ENCODE data around the gene FBXO36.

The FBXO36 gene, protein sequence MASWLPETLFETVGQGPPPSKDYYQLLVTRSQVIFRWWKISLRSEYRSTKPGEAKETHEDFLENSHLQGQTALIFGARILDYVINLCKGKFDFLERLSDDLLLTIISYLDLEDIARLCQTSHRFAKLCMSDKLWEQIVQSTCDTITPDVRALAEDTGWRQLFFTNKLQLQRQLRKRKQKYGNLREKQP

DNA sequence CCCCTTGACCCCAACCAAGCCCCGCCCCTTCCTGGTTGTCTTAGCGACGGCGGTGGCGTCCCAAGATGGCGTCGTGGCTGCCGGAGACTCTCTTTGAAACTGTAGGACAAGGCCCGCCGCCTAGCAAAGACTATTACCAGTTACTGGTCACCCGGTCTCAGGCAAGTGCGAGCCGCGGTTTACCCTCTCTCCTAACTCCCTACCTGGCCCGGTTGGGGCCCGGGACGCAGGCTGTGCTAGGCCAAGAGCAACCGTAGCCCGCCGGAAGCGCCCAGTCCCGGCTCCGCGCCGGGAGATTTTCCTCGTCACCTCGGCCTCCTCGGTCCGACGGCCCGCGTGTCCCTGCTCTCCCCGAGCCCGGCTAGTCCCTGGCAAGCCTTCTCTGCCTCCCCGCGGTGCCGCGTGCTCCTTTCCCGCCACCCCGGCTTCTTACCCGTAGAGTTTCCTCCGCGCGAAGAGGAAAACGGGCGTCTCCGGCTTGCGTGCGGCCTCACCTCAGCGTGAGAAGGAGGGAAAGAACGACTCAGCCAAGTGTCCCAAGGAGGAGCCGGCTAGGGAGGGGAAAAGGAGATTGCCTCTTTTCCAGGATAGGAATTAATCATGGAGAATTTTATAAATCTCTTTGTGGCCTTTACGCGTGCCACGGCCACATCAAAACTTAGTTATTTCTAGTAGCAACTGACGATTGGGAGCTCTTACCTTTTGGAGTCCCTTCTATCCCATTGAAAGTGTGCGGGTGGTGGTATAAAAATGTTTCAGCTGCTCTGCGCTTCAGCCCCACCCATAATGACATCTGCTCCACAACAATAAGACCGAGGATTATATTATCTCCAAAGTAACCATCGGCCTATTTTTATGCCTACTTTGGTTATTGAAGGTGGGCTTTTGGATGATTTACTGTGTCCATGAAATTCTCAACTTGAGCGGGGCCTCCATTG is at the start of gene FBXO36:
TSS of gene FBXO36 (plus strand) at position 55 of the 938 bp plus-strand sequence. CDS start at position 66, 11 bp downstream.
- TF ChIP-seq, protein P1, sequence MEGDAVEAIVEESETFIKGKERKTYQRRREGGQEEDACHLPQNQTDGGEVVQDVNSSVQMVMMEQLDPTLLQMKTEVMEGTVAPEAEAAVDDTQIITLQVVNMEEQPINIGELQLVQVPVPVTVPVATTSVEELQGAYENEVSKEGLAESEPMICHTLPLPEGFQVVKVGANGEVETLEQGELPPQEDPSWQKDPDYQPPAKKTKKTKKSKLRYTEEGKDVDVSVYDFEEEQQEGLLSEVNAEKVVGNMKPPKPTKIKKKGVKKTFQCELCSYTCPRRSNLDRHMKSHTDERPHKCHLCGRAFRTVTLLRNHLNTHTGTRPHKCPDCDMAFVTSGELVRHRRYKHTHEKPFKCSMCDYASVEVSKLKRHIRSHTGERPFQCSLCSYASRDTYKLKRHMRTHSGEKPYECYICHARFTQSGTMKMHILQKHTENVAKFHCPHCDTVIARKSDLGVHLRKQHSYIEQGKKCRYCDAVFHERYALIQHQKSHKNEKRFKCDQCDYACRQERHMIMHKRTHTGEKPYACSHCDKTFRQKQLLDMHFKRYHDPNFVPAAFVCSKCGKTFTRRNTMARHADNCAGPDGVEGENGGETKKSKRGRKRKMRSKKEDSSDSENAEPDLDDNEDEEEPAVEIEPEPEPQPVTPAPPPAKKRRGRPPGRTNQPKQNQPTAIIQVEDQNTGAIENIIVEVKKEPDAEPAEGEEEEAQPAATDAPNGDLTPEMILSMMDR (IDR thresholded peaks at IDR 0.05; ENCODE audit: control insufficient read depth, extremely low read depth, insufficient read depth) = no peak
- peak within 1 kb of the TSS; percentile 83 for H3K4me3 ChIP-seq (ENCODE audit: low read depth, low read length)
- DNase-seq (ENCODE audit: low read depth) = no peak

DNA sequence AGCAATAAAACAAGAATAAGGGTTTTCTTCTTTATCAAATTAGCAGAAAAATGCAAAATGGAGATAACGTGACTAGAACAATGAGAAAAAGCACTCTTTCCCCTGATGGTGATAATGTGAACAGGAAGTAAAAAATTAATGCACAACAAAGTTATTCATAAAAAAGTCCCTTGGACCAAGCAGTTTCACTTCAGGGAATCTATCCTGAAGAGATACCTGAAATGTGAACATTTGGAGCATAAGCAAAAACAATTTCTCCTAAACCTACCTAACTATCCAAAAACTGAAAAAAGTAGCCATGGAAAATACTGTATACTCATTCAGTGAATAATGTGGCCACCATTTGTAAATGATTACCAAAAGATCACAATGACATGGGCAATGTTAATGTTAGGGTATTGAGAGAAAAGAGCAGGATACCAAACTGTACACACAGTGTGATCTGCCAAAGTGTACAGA is 49.2 kb upstream of the FBXO36 start:
- H3K4me3 ChIP-seq (ENCODE audit: low read depth, low read length) = no peak overlapping the region
- TF ChIP-seq, protein P1 (IDR thresholded peaks at IDR 0.05; ENCODE audit: control insufficient read depth, extremely low read depth, insufficient read depth) = no peak
- DNase-seq (ENCODE audit: low read depth) = no peak

DNA sequence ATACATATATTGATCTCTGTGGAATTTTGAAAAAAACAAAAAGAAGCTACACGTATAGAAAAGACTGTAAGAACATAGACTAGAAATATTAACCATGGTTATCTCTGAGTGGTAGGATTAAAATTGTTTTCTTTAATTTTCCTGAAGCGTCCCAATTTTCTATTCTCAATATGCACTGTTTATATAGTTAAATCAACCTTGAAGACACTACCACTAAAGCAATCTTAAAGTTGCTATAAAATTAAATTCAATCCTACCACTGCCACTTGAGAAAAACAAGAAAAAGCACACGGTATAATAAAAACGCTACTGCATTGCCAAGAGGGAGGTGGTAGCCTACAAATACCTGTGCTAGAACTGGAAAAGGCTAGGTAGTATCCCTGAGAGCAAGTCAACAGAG is 47.7 kb upstream of the FBXO36 start:
- no peak for DNase-seq (ENCODE audit: low read depth)
- H3K4me3 ChIP-seq (ENCODE audit: low read depth, low read length) = no peak overlapping the region
- TF ChIP-seq, protein P1 (IDR thresholded peaks at IDR 0.05; ENCODE audit: control insufficient read depth, extremely low read depth, insufficient read depth) = no peak

DNA sequence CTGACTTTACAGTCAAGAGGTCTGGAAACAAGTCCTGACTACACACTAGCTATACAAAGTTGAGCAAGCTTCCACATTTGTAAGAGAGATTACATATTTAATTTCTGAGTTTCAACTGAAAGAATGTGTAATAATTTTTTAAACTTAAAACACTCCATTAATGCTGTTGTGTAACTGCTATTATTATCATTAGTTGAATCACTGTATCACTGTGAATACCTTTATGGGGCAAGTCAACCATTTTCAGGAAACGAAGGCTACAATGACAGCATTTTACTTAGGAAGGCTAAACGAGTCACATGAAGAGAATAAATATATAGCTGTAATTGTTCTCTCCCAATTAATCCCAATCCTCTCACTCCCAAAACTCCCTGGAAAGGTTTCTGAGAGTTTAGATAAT is 46.8 kb upstream of the FBXO36 start:
- TF ChIP-seq, protein P1 (IDR thresholded peaks at IDR 0.05; ENCODE audit: control insufficient read depth, extremely low read depth, insufficient read depth) = no peak
- no peak overlapping the region for H3K4me3 ChIP-seq (ENCODE audit: low read depth, low read length)
- DNase-seq (ENCODE audit: low read depth) = no peak

DNA sequence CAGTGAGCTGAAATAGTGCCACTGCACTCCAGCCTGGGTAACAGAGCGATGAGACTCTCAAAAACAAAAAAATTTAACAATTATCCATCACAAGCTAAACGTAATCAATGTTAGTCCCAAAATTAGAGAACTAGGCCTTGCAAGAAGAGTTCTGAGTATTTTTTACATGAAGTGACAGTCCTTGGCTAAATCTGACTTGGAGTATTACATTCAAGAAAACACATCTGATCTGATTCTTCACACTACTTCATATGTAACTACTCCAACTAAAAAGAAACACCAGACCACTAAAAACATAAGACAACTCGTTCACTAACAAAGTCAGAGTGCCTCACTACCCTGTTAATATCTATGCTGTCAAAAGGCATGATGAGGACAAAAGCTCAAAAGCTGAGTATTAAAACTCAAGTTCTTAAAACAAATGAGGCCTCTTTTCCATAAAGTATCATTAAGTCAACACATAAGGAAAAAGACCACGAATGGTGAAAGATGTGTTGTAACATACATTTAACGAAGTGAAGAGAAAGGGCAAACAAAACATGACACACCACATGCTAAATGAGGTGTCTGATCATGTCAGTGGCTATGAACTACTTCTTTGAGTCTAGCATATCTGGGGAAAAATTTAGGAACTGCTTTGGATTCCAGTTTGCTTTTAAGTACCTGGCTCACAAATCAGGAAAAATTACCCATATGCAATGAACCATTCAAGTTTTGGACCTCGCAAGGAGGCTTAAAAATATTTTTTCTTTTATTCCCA is 42.9 kb upstream of the FBXO36 start:
- no peak for DNase-seq (ENCODE audit: low read depth)

More for the DNA sequence above, 42.9 kb upstream of the FBXO36 start:
- no peak overlapping the region for H3K4me3 ChIP-seq (ENCODE audit: low read depth, low read length)
- TF ChIP-seq, protein P1 (IDR thresholded peaks at IDR 0.05; ENCODE audit: control insufficient read depth, extremely low read depth, insufficient read depth) = no peak

Measured in LNCaP clone FGC (cell line).